H1 (cell line): ENCODE data around the gene SUCLG2. TPM values are rescaled to one million over a fixed set of nuclear protein-coding genes. Genes with fewer than 3 reads are reported as not detected.

ENCODE experiments used
- CTCF ChIA-PET: fragments of 300-600 bp; sonication (Branson Sonifier 250); formaldehyde crosslinking; loops from one replicate; lab custom pipeline; 2021; ENCODE audit not compliant: partially characterized antibody; lab: Charles Lee
- POLR2A ChIA-PET: fragments of 300-600 bp; sonication (Branson Sonifier 250); formaldehyde crosslinking; loops from one replicate; lab custom pipeline; 2021; ENCODE audit warnings: inconsistent platforms; ENCODE audit not compliant: partially characterized antibody; lab: Charles Lee
- DNase-seq, 2 experiments: peaks; one replicate each; pipeline versions ENCODE4 v3.0.0 to v3.0.0-alpha.2; 2010 to 2022; ENCODE audit warnings: low spot score in 2 of 2, low read depth in 1 of 2, mixed read lengths in 1 of 2
- FAIRE-seq: peaks from 2 replicates; lab custom pipeline; 2011; peaks lifted over from hg19 to GRCh38; lab: Jason Lieb, UNC
- H2AFZ ChIP-seq: 2 replicates; pipeline ENCODE4 v1.8.1; 2012; ENCODE audit warnings: low read length, inconsistent platforms
- H2AK5ac ChIP-seq: 2 replicates; pipeline ENCODE4 v1.6.1; 2013; ENCODE audit warnings: low read depth, low read length
- H2BK120ac ChIP-seq: replicated peaks from 2 replicates; pipeline ENCODE3; 2013; ENCODE audit warnings: low read depth, low read length, inconsistent platforms
- H2BK12ac ChIP-seq: 2 replicates; pipeline ENCODE4 v1.6.1; 2013; ENCODE audit warnings: low read depth, low read length
- H2BK15ac ChIP-seq: 2 replicates; pipeline ENCODE4 v1.6.1; 2013; ENCODE audit warnings: low read length
- H2BK20ac ChIP-seq: 2 replicates; pipeline ENCODE4 v1.6.1; 2013; ENCODE audit warnings: low read length
- H2BK5ac ChIP-seq: 2 replicates; pipeline ENCODE4 v1.6.1; 2013; ENCODE audit warnings: low read depth, low read length
- H3K14ac ChIP-seq: 2 replicates; pipeline ENCODE4 v1.6.1; 2013; ENCODE audit warnings: inconsistent platforms; ENCODE audit not compliant: insufficient read length
- H3K18ac ChIP-seq: 2 replicates; pipeline ENCODE4 v1.6.1; 2013; ENCODE audit warnings: low read length; ENCODE audit errors: extremely low read depth
- H3K23ac ChIP-seq: 2 replicates; pipeline ENCODE4 v1.6.1; 2013; ENCODE audit warnings: inconsistent platforms; ENCODE audit not compliant: insufficient read length
- H3K23me2 ChIP-seq: 2 replicates; pipeline ENCODE4 v1.6.1; 2013; ENCODE audit warnings: low read depth, low read length
- H3K27ac ChIP-seq: 2 replicates; pipeline ENCODE4 v1.6.1; 2011; ENCODE audit warnings: low read depth, low read length, inconsistent platforms
- H3K27me3 ChIP-seq, 4 experiments: replicated peaks in 1 of 4; 1 replicate in 1 of 4; 2 replicates in 3 of 4; pipeline versions ENCODE4 v1.6.1 to v1.8.1; 2011 to 2013; ENCODE audit warnings: low read length in 3 of 4, mild to moderate bottlenecking in 3 of 4, inconsistent platforms in 2 of 4, mixed read lengths in 2 of 4, moderate library complexity in 1 of 4; ENCODE audit not compliant: control insufficient read depth in 3 of 4, insufficient read depth in 3 of 4; ENCODE audit errors: extremely low read depth in 1 of 4
- H3K36me3 ChIP-seq, 4 experiments: 2 replicates each; pipeline versions ENCODE4 v1.6.1 to v1.8.1; 2011 to 2013; ENCODE audit warnings: mild to moderate bottlenecking in 4 of 4, low read length in 3 of 4, moderate library complexity in 2 of 4, control low read depth in 1 of 4, inconsistent platforms in 1 of 4; ENCODE audit not compliant: insufficient read depth in 4 of 4, control insufficient read depth in 2 of 4
- H3K4ac ChIP-seq: replicated peaks from 2 replicates; pipeline ENCODE3; 2013; ENCODE audit warnings: low read length, low read depth, mixed read lengths, inconsistent platforms; ENCODE audit not compliant: insufficient read length
- H3K4me1 ChIP-seq, 4 experiments: replicated peaks in 1 of 4; 1 replicate in 1 of 4; 2 replicates in 3 of 4; pipeline versions ENCODE4 v1.6.1 to v1.8.1; 2011 to 2013; ENCODE audit warnings: low read length in 3 of 4, inconsistent platforms in 2 of 4, mixed read lengths in 1 of 4; ENCODE audit not compliant: insufficient read depth in 4 of 4, control insufficient read depth in 3 of 4
- H3K4me2 ChIP-seq, 2 experiments: 2 replicates each; pipeline versions ENCODE4 v1.6.1 to v1.8.1; 2011 to 2013; ENCODE audit warnings: low read depth in 2 of 2, low read length in 2 of 2, control low read depth in 1 of 2, inconsistent platforms in 1 of 2, mild to moderate bottlenecking in 1 of 2; ENCODE audit not compliant: insufficient read depth in 1 of 2
- H3K4me3 ChIP-seq, 4 experiments: fragments of 200-600, 300-600 bp in 1 of 4; sonication (generic), shearing (Covaris generic), sonication (Bioruptor Twin) in 1 of 4; 2 replicates each; pipeline versions ENCODE4 v1.5.1 to v1.8.1; 2011 to 2016; ENCODE audit warnings: low read length in 4 of 4, low read depth in 3 of 4, control low read depth in 2 of 4, inconsistent platforms in 2 of 4, mild to moderate bottlenecking in 2 of 4, mixed read lengths in 1 of 4, moderate library complexity in 1 of 4; ENCODE audit not compliant: insufficient read depth in 2 of 4; ENCODE audit errors: extremely low read depth in 1 of 4
- H3K56ac ChIP-seq: replicated peaks from 2 replicates; pipeline ENCODE3; 2013; ENCODE audit warnings: low read depth, mild to moderate bottlenecking, mixed read lengths, low read length, inconsistent platforms; ENCODE audit not compliant: insufficient read length
- H3K79me1 ChIP-seq: 2 replicates; pipeline ENCODE4 v1.6.1; 2013; ENCODE audit warnings: low read depth, low read length, control low read depth
- H3K79me2 ChIP-seq, 2 experiments: 2 replicates each; pipeline versions ENCODE4 v1.6.1 to v1.8.1; 2012 to 2013; ENCODE audit warnings: low read length in 2 of 2, mild to moderate bottlenecking in 2 of 2, inconsistent platforms in 1 of 2; ENCODE audit not compliant: insufficient read depth in 2 of 2, control insufficient read depth in 1 of 2
- H3K9ac ChIP-seq, 4 experiments: replicated peaks in 1 of 4; 1 replicate in 1 of 4; 2 replicates in 3 of 4; pipeline versions ENCODE4 v1.6.1 to v1.8.1; 2011 to 2013; ENCODE audit warnings: low read depth in 3 of 4, low read length in 3 of 4, control low read depth in 2 of 4, mild to moderate bottlenecking in 2 of 4, moderate library complexity in 2 of 4, inconsistent platforms in 1 of 4; ENCODE audit errors: extremely low read depth in 1 of 4
- H3K9me3 ChIP-seq, 2 experiments: 2 replicates each; pipeline versions ENCODE4 v1.6.1 to v1.8.1; 2012 to 2013; ENCODE audit warnings: mild to moderate bottlenecking in 2 of 2, moderate library complexity in 2 of 2, control low read depth in 1 of 2, inconsistent platforms in 1 of 2, low read depth in 1 of 2, low read length in 1 of 2, mixed read lengths in 1 of 2; ENCODE audit not compliant: insufficient read depth in 2 of 2
- H4K20me1 ChIP-seq, 2 experiments: replicated peaks in 1 of 2; 2 replicates each; pipeline versions ENCODE3 to v1.8.1; 2011 to 2013; ENCODE audit warnings: inconsistent platforms in 2 of 2, low read length in 2 of 2, mild to moderate bottlenecking in 1 of 2; ENCODE audit not compliant: insufficient read depth in 2 of 2, control insufficient read depth in 1 of 2
- H4K5ac ChIP-seq: 2 replicates; pipeline ENCODE4 v1.6.1; 2013; ENCODE audit warnings: low read length, low read depth, mixed read lengths, inconsistent platforms; ENCODE audit not compliant: insufficient read length
- H4K8ac ChIP-seq: 2 replicates; pipeline ENCODE4 v1.8.0; 2013; ENCODE audit warnings: mild to moderate bottlenecking, moderate library complexity, low read length, inconsistent platforms; ENCODE audit not compliant: insufficient read depth; ENCODE audit errors: extremely low read depth
- H4K91ac ChIP-seq: replicated peaks from 2 replicates; pipeline ENCODE3; 2013; ENCODE audit warnings: low read length, mixed read lengths, inconsistent platforms; ENCODE audit not compliant: insufficient read length
- ATF3 ChIP-seq: IDR thresholded peaks from 2 replicates; pipeline ENCODE4 v1.6.1; 2011; ENCODE audit warnings: low read depth, mild to moderate bottlenecking, low read length; ENCODE audit not compliant: insufficient read depth
- CREB1 ChIP-seq: IDR thresholded peaks from 2 replicates; pipeline ENCODE4 v1.6.1; 2012; ENCODE audit warnings: inconsistent platforms
- EP300 ChIP-seq, 2 experiments: IDR thresholded peaks; 1 replicate in 1 of 2; 2 replicates in 1 of 2; pipeline ENCODE4 v1.6.1; 2011 to 2012; ENCODE audit warnings: low read depth in 2 of 2, low read length in 2 of 2, mild to moderate bottlenecking in 2 of 2, borderline replicate concordance in 1 of 2, inconsistent platforms in 1 of 2, moderate library complexity in 1 of 2
- HDAC2 ChIP-seq, 2 experiments: fragments of 300-600 bp in 1 of 2; sonication (generic) in 1 of 2; IDR thresholded peaks; 2 replicates each; pipeline ENCODE4 v1.6.1; 2011 to 2012; ENCODE audit warnings: low read depth in 2 of 2, low read length in 2 of 2, mild to moderate bottlenecking in 2 of 2, moderate library complexity in 2 of 2, borderline replicate concordance in 1 of 2, inconsistent platforms in 1 of 2
- KDM1A ChIP-seq: fragments of 200-600, 300-600 bp; sonication (generic); IDR thresholded peaks from 2 replicates; pipeline ENCODE4 v1.7.1; 2016; ENCODE audit warnings: mild to moderate bottlenecking, low read length, borderline replicate concordance
- RAD21 ChIP-seq, 2 experiments: IDR thresholded peaks in 1 of 2; conservative IDR thresholded peaks in 1 of 2; 2 replicates each; pipeline ENCODE4 v1.6.1; 2011; ENCODE audit warnings: low read depth in 2 of 2, low read length in 2 of 2, improper control_type of control experiment in 1 of 2, inconsistent platforms in 1 of 2, mild to moderate bottlenecking in 1 of 2, moderate library complexity in 1 of 2
- RXRA ChIP-seq: IDR thresholded peaks from 2 replicates; pipeline ENCODE4 v1.6.1; 2011; ENCODE audit warnings: low read depth, mild to moderate bottlenecking, low read length, moderate library complexity; ENCODE audit not compliant: insufficient read depth
- SRF ChIP-seq: IDR thresholded peaks from 2 replicates; pipeline ENCODE4 v1.6.1; 2011; ENCODE audit warnings: mild to moderate bottlenecking, low read depth, low read length, moderate library complexity
- TBP ChIP-seq: IDR thresholded peaks from 2 replicates; pipeline ENCODE4 v1.6.1; 2011; ENCODE audit warnings: low read depth, low read length, improper control_type of control experiment
- TCF12 ChIP-seq: IDR thresholded peaks from 2 replicates; pipeline ENCODE4 v1.6.1; 2011; ENCODE audit warnings: low read depth, mild to moderate bottlenecking, low read length
- YY1 ChIP-seq: IDR thresholded peaks from 2 replicates; pipeline ENCODE4 v1.6.1; 2011; ENCODE audit warnings: low read depth, mild to moderate bottlenecking, low read length
- WGBS, 2 experiments: shearing (Covaris generic) in 1 of 2; methylation state at CpG; one replicate each; pipeline versions ENCODE4 v1.1.6 to v1.1.7; 2013 to 2015; ENCODE audit warnings: low lambda C conversion rate in 2 of 2, mixed read lengths in 2 of 2, inconsistent platforms in 1 of 2, low coverage in 1 of 2, missing lambda C conversion rate in 1 of 2; ENCODE audit not compliant: insufficient replicate concordance in 2 of 2, insufficient coverage in 1 of 2, insufficient read length in 1 of 2; ENCODE audit errors: extremely low coverage in 1 of 2, missing lambda C conversion rate in 1 of 2; 5-methylcytosine and 5-hydroxymethylcytosine counted together
- polyA plus RNA-seq, 7 experiments: library from polyadenylated mRNA; depleted of rRNA in 3 of 7; stranded (reverse) in 5 of 7; unstranded in 2 of 7; fragments of >200 nt in 5 of 7; fragments of 200-250 nt in 2 of 7; gene quantifications; 1 replicate in 5 of 7; 2 replicates in 1 of 7; 4 replicates in 1 of 7; pipeline versions ENCODE4 v1.2.1 to v1.2.3, GENCODE V29; 2011 to 2013; ENCODE audit warnings: missing spikeins in 2 of 7, mixed read lengths in 2 of 7
- total RNA-seq: library from RNA; stranded (reverse); fragmentation: NEBNext Ultra II Directional; extraction: Animal tissue kit (Norgen Biotek cat#: 25700); gene quantifications from 2 replicates; pipeline ENCODE4 v1.2.1, GENCODE V29; 2021
- TF ChIP-seq, protein P1 (sequence below): IDR thresholded peaks from 2 replicates; pipeline ENCODE4 v1.6.1; 2012; ENCODE audit warnings: low read length, inconsistent platforms

SUCLG2 gene
- total and polyA plus RNA-seq, 2 of the 8 experiments (the other 6 are each of a cell fraction or from before 2014, with no cell fraction given): 12.9 to 46.2 TPM

DNA sequence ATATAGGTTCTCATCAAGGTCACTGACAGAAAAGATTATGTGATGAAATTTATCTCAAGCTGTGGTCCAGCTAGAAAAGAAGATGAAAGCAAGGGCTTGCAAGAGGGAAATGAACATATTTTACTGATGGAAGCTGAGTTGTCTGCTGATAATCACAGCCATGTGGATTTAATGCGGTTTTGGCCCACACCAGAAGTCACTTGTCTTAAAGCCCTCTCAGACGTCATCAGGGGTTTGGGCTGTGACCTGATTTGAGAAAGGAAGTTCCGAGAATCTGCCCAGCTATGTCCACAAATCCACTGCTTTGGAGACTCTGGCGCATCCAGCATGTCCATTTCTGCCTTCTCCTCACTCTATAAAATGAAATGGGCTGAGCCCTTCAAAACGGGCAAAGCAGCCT is 278.4 kb downstream of the SUCLG2 start:
- H3K4ac ChIP-seq: no peak overlapping the region
- no peaks in the 10 kb centered on the region for H3K9me3 ChIP-seq
- H4K91ac ChIP-seq: no peak overlapping the region
- no peak overlapping the region for H4K8ac ChIP-seq
- no peaks in the 10 kb centered on the region for H3K36me3 ChIP-seq
- no peaks in the 10 kb centered on the region for H4K20me1 ChIP-seq
- no peak overlapping the region for H2BK5ac ChIP-seq
- no peak for FAIRE-seq
- no peaks in the 10 kb centered on the region for H3K27me3 ChIP-seq
- no peak overlapping the region for H2BK20ac ChIP-seq
- H2BK12ac ChIP-seq: no peak overlapping the region
- no peaks in the 10 kb centered on the region for H3K79me1 ChIP-seq
- H2AK5ac ChIP-seq: no peak overlapping the region
- H4K5ac ChIP-seq: no peak overlapping the region
- no peak overlapping the region for H3K9ac ChIP-seq
- H2BK15ac ChIP-seq: no peak overlapping the region
- ChIA-PET POLR2A (no interaction called here), CTCF (interaction anchor here (0.8 kb wide), 1 partner anchor 607 kb away, joined by 4 read pairs; no protein-coding TSS in a partner anchor)
- no peak overlapping the region for H2AFZ ChIP-seq
- H3K4me3 ChIP-seq: no peak overlapping the region
- no peak overlapping the region for H3K56ac ChIP-seq
- no peaks in the 10 kb centered on the region for H3K23me2 ChIP-seq
- H3K4me2 ChIP-seq: no peak overlapping the region
- H3K14ac ChIP-seq: no peak overlapping the region
- WGBS, 2 experiments: 86% methylated on average over 5 of the region's 5 CpGs; no CpG with 5 or more reads in 1 of the 2 experiments
- no peak overlapping the region for H3K27ac ChIP-seq
- no peak overlapping the region for H3K23ac ChIP-seq
- DNase-seq: no peak
- no peak overlapping the region for H3K18ac ChIP-seq
- H3K4me1 ChIP-seq: no peaks in the 10 kb centered on the region
- no peak overlapping the region for H2BK120ac ChIP-seq
- H3K79me2 ChIP-seq: no peaks in the 10 kb centered on the region
- TF ChIP-seq CREB1 (no peak), KDM1A (no peak), ATF3 (no peak), TBP (no peak), RXRA (no peak), EP300 (IDR thresholded peaks at IDR 0.05; ENCODE audit: borderline replicate concordance in 1 of 2, low read depth in 2 of 2, low read length in 2 of 2) (no peak), YY1 (no peak), HDAC2 (IDR thresholded peaks at IDR 0.05; ENCODE audit: borderline replicate concordance in 1 of 2, low read depth in 2 of 2, low read length in 2 of 2) (no peak), RAD21 (IDR thresholded peaks at IDR 0.05 in 1 of 2, conservative IDR thresholded peaks at IDR 0.05 in 1 of 2; ENCODE audit: low read depth in 2 of 2, low read length in 2 of 2) (no peak), TCF12 (no peak), SRF (no peak)
- TF ChIP-seq, protein P1, sequence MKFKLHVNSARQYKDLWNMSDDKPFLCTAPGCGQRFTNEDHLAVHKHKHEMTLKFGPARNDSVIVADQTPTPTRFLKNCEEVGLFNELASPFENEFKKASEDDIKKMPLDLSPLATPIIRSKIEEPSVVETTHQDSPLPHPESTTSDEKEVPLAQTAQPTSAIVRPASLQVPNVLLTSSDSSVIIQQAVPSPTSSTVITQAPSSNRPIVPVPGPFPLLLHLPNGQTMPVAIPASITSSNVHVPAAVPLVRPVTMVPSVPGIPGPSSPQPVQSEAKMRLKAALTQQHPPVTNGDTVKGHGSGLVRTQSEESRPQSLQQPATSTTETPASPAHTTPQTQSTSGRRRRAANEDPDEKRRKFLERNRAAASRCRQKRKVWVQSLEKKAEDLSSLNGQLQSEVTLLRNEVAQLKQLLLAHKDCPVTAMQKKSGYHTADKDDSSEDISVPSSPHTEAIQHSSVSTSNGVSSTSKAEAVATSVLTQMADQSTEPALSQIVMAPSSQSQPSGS: no peak
